H1 (cell line): ENCODE results near the gene HORMAD2.

ENCODE experiments used
- CEBPB ChIP-seq: IDR thresholded peaks from 2 replicates; pipeline ENCODE4 v1.6.1; 2012; ENCODE audit warnings: low read depth, low read length
- CHD2 ChIP-seq: IDR thresholded peaks from 2 replicates; pipeline ENCODE4 v1.6.1; 2012; ENCODE audit warnings: low read length, improper control_type of control experiment
- EZH2 ChIP-seq: fragments of 200-600 bp; sonication (generic); IDR thresholded peaks from 2 replicates; pipeline ENCODE4 v1.7.1; 2012; ENCODE audit warnings: low read depth, mild to moderate bottlenecking, moderate library complexity, low read length, inconsistent platforms; ENCODE audit not compliant: severe bottlenecking
- JUN ChIP-seq: IDR thresholded peaks from 2 replicates; pipeline ENCODE4 v1.6.1; 2011; ENCODE audit warnings: low read depth, mild to moderate bottlenecking, improper control_type of control experiment, low read length
- JUND ChIP-seq: IDR thresholded peaks from 2 replicates; pipeline ENCODE4 v1.6.1; 2011; ENCODE audit warnings: mild to moderate bottlenecking, improper control_type of control experiment, low read length
- MAX ChIP-seq: IDR thresholded peaks from 2 replicates; pipeline ENCODE4 v1.6.1; 2012; ENCODE audit warnings: inconsistent platforms
- NRF1 ChIP-seq: IDR thresholded peaks from 2 replicates; pipeline ENCODE4 v1.6.1; 2011; ENCODE audit warnings: mild to moderate bottlenecking, low read depth, low read length, improper control_type of control experiment
- POLR2A ChIP-seq, 2 experiments: IDR thresholded peaks; 1 replicate in 1 of 2; 2 replicates in 1 of 2; pipeline ENCODE4 v1.6.1; 2011; ENCODE audit warnings: low read depth in 2 of 2, low read length in 2 of 2, mild to moderate bottlenecking in 2 of 2; ENCODE audit errors: control extremely low read depth in 1 of 2
- POU5F1 ChIP-seq: IDR thresholded peaks from 2 replicates; pipeline ENCODE4 v1.6.1; 2011; ENCODE audit warnings: low read depth, mild to moderate bottlenecking, low read length, moderate library complexity
- RBBP5 ChIP-seq: IDR thresholded peaks from 2 replicates; pipeline ENCODE4 v1.7.1; 2012; ENCODE audit warnings: low read depth, mild to moderate bottlenecking, inconsistent platforms, low read length, moderate library complexity, borderline replicate concordance
- RXRA ChIP-seq: IDR thresholded peaks from 2 replicates; pipeline ENCODE4 v1.6.1; 2011; ENCODE audit warnings: low read depth, mild to moderate bottlenecking, low read length, moderate library complexity; ENCODE audit not compliant: insufficient read depth
- SUZ12 ChIP-seq: fragments of 200-600 bp; sonication (generic); IDR thresholded peaks from 2 replicates; pipeline ENCODE4 v1.6.1; 2012; ENCODE audit warnings: mild to moderate bottlenecking, inconsistent platforms, low read length, moderate library complexity, mixed read lengths
- TF ChIP-seq, protein P1 (sequence below): IDR thresholded peaks from 2 replicates; pipeline ENCODE4 v1.6.1; 2011; ENCODE audit warnings: low read length, improper control_type of control experiment
- TF ChIP-seq, protein P2 (sequence below), 3 experiments: IDR thresholded peaks; 1 replicate in 2 of 3; 2 replicates in 1 of 3; pipeline versions ENCODE4 v1.5.1 to v1.6.1; 2011; ENCODE audit warnings: low read length in 3 of 3, mild to moderate bottlenecking in 3 of 3, inconsistent platforms in 2 of 3, low read depth in 1 of 3, moderate library complexity in 1 of 3; ENCODE audit not compliant: insufficient read depth in 1 of 3; ENCODE audit errors: control extremely low read depth in 1 of 3

- TF ChIP-seq, protein P1, sequence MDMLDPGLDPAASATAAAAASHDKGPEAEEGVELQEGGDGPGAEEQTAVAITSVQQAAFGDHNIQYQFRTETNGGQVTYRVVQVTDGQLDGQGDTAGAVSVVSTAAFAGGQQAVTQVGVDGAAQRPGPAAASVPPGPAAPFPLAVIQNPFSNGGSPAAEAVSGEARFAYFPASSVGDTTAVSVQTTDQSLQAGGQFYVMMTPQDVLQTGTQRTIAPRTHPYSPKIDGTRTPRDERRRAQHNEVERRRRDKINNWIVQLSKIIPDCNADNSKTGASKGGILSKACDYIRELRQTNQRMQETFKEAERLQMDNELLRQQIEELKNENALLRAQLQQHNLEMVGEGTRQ: no peak
- no peak for TF ChIP-seq POLR2A (IDR thresholded peaks at IDR 0.05; ENCODE audit: control extremely low read depth in 1 of 2, low read depth in 2 of 2, low read length in 2 of 2)
- no peak for TF ChIP-seq EZH2
- no peak for TF ChIP-seq JUND
- TF ChIP-seq, protein P2, sequence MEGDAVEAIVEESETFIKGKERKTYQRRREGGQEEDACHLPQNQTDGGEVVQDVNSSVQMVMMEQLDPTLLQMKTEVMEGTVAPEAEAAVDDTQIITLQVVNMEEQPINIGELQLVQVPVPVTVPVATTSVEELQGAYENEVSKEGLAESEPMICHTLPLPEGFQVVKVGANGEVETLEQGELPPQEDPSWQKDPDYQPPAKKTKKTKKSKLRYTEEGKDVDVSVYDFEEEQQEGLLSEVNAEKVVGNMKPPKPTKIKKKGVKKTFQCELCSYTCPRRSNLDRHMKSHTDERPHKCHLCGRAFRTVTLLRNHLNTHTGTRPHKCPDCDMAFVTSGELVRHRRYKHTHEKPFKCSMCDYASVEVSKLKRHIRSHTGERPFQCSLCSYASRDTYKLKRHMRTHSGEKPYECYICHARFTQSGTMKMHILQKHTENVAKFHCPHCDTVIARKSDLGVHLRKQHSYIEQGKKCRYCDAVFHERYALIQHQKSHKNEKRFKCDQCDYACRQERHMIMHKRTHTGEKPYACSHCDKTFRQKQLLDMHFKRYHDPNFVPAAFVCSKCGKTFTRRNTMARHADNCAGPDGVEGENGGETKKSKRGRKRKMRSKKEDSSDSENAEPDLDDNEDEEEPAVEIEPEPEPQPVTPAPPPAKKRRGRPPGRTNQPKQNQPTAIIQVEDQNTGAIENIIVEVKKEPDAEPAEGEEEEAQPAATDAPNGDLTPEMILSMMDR (IDR thresholded peaks at IDR 0.05; ENCODE audit: control extremely low read depth in 1 of 3, insufficient read depth in 1 of 3, low read depth in 1 of 3, low read length in 3 of 3): no peak
- no peak for TF ChIP-seq CHD2
- no peak for TF ChIP-seq POU5F1
- TF ChIP-seq NRF1: no peak
- TF ChIP-seq JUN: no peak
- no peak for TF ChIP-seq RXRA
- no peak for TF ChIP-seq RBBP5
- no peak for TF ChIP-seq MAX
- TF ChIP-seq SUZ12: no peak
- no peak for TF ChIP-seq CEBPB
These were observed 105.8 kb downstream of the HORMAD2 start for GRCh38 chr22:30186041-30186440.
